RPMI8226 (cell line): ENCODE results near the gene OR6V1.

Experiments
- DNase-seq: peaks from one replicate; pipeline ENCODE4 v3.0.0-alpha.2; 2015

The OR6V1 gene, protein sequence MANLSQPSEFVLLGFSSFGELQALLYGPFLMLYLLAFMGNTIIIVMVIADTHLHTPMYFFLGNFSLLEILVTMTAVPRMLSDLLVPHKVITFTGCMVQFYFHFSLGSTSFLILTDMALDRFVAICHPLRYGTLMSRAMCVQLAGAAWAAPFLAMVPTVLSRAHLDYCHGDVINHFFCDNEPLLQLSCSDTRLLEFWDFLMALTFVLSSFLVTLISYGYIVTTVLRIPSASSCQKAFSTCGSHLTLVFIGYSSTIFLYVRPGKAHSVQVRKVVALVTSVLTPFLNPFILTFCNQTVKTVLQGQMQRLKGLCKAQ

DNA sequence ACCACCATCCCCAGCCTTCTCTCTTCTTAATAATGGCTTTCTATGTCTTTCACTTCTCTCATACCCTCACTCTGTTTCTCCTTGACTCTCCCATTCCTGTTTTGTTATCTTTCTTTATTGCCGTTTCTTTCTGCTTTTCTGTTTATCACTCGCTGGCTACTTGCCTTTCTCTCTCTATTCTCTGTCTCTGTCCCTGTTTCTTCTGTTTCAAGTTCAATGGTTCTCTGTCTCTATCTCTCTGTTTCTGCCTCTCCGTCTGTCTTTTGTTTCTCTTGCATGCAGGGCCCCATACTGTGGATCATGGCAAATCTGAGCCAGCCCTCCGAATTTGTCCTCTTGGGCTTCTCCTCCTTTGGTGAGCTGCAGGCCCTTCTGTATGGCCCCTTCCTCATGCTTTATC, at the start of gene OR6V1:
OR6V1 (plus strand) TSS at position 301 of the 400 bp plus-strand sequence; CDS start at position 301, 0 bp downstream.
- DNase-seq: no peak

- DNase-seq: no peak
Observed at GRCh38 chr7:143002898-143003297, 49.2 kb upstream of the OR6V1 start.

DNA sequence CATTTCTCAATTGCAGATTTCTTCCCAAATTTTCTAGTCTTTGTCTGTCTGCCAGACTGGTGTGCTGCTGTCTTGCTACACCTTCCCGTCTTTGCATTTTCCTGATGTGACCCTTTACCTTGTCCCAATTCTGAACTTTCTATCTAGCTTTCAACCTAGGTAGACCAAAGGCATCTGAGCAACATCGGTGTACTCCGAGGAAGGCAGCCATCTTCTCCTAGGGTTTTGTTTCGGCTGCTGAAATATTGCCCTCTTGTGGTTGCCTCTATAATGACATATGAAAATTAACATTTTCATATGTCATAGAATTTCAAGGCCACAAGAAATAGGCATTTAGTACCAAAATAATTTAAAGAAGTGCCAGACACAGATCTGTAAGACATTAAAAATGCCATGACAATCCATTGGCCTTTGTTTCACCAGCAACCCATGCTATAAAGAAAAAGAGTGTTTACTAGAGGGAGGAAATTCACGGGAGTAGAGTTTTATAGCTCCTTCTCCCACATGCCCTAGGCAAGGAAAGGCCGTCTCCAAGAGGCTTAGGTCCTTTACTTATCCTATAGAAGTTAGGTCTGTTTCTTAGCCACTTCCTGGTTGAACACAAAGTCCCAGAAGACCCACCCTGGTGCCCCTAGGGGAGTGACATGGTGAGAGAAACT, 48.6 kb upstream of the OR6V1 start:
- peak; percentile 57 for DNase-seq

- no peak for DNase-seq
Observed at GRCh38 chr7:143005632-143006260, 46.4 kb upstream of the OR6V1 start.

DNA sequence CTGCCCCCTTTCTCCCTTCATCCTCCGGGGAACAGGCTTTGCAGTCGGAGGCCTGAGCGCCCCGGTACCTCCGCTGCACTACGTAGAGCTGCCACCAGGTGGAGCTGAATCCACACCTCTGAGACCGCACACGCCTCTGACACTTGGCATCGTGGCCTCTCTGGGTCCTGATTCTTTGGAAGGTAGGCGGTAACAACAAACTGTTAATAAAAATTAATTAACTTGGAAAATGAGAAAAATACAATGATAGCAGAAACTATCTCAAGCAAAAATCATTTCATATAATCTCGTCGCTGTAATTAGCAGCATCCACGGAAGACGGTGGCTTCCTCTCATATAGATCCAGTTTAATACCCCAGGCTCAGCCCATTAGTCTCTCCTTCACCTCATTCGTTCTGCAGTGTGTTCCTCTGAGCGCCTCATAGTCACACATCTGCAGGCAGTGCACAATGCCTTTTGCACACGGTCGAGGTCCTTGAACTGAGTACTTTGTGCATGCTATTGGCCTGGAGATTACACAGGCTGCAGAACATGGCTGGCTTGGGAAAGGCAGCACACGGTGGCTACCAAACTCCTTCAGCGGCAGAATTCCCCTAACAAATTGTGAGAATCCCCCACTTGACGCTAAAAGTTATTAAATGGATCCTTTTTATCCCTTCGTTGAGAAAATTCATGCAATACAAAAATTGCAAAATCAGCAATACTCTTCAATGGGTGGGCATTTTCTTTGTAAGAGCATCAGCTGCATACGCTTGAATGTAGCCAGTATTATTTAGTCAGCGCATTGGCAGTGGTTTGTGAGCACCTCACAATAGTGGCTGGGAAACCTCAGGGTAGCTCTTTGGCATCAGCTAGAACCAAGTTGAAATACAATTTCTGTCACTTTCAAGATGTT, 43.9 kb upstream of the OR6V1 start:
- peak; percentile 85 for DNase-seq

GRCh38 chr7:143012001-143012400, 40.1 kb upstream of the OR6V1 start:
- DNase-seq: no peak

GRCh38 chr7:143012409-143012808, 39.7 kb upstream of the OR6V1 start:
- DNase-seq: no peak

GRCh38 chr7:143013473-143013872, 38.7 kb upstream of the OR6V1 start:
- no peak for DNase-seq

- no peak for DNase-seq
Observed at GRCh38 chr7:143013893-143014292, 38.2 kb upstream of the OR6V1 start.

- no peak for DNase-seq
Observed at GRCh38 chr7:143015084-143015483, 37.1 kb upstream of the OR6V1 start.

DNA sequence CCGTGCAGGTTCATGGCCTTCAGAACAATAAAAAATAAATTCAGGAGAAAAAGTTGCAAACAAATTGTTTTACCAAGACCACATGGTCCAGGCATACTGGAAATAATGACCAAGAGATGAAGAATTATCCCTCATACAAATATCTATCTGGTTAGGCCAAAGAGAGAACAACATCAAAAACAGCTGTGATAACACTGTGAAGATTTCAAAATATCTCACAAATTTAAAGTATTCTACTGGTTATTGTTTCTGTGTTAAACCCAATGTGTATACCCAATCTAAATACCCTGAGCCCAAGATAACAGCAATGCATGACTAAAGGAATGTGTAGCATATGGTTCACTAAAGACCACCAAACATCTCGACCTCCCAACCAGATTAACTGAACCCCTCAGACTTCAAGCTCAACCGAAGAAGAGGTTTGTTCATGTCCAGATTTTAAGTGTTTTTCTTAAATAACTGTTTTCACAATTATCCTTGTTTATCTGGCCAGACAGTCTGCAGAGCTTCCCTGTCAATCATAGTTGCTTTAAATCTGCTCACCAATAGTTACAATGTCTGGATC, 36.1 kb upstream of the OR6V1 start:
- DNase-seq: no peak

DNA sequence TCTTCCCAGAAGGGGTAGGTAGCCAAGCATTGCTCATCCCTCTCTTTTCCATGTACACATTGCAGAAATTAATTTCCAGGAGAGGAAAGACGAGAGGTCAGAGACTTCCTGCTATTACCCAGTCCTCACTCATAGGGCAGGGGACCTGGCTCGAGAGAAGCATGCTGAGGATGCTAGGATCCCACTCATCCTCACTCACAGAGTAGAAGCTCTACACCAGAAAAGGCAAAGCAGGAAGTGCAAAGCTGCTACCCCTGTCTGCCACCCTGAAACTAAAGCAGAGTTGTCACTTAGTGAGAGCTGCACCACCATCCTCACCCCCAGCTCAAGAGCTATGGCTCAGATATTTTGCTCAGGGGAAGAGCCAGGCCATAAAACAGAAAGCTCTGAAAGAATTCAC, 35.1 kb upstream of the OR6V1 start:
- no peak for DNase-seq

DNA sequence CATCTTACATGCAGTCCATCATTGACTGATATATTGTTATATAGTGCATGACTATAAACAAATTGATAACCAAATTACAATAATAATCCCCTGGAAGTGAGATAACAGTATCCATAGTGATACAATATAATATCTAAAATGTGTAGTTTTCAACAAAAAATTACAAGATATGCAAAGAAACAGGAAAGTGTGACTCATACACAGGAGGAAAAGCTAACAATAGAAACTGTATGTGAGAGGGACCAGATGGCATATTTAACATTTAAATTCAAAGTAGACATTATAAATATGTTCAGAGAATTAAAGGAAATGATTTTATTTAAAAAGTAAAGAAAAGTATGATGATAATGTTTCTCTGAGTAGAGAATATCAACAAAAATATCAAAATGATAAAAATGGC, 33.2 kb upstream of the OR6V1 start:
- DNase-seq: no peak

- DNase-seq: no peak
Observed at GRCh38 chr7:143023047-143023446, 29.1 kb upstream of the OR6V1 start.

GRCh38 chr7:143025371-143025770, 26.8 kb upstream of the OR6V1 start:
- no peak for DNase-seq

DNA sequence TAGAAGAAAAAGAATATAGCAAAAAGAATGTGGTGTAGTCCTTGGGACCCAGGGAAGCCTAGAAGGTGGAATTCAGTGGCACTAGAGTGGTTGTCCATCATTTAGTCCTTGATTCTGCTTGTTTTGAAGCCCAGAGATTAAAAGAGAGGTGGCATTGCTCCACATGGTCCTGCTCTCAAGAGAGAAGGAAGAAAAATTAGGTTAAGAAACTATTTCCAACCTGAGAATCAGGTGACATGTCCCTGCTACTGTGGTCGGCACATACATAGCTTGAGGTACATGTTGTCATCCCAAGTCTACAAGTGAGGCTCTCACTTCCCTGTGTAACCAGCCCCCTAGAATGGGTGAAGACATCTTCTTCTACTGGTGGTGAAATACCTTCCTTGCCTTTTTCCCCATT, 25.1 kb upstream of the OR6V1 start, which contains the start of gene OR9A2:
OR9A2 (minus strand) TSS at position 101 of the 400 bp plus-strand sequence; CDS start at position 101, 0 bp downstream.
- DNase-seq: no peak

DNA sequence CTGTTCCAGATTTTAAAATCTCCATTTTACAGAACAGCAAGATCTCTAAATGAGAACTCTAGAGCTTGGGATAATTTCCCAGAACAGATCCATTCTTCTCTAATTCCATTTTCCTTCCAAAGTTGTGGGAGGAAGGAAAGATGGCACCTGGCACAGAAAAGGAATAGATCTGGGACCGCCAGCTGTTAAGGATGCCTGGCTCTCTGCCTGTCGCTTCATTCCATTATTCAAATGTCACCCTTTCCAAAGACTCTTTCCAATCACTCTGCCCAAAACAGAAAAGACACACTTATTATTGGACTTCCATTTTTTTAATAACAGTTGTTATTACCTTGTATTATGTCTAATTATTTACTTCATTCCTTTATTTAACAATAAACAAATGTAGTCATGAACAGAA, 24.5 kb upstream of the OR6V1 start:
- no peak for DNase-seq

DNA sequence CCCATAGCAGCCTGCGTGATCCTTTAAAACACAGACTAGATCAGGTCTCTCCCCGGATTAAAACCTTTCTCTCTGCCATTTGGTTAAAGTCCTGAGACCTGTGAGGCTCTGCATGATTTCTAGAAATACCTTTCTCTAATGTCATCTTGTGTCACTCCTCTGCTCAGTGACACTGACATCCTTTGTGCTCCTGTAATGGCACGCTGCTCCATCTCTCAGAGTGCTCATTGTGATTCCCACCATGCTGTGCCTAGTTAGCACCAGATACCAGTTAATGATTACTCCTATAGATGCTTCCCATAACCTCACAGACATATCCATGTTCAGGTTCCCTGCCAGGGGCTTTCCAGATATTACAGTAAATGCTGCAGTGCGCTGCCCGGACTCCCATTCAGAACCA, 13.5 kb upstream of the OR6V1 start:
- DNase-seq: no peak

GRCh38 chr7:143040209-143040715, 11.9 kb upstream of the OR6V1 start:
- DNase-seq: no peak

GRCh38 chr7:143041346-143041745, 10.8 kb upstream of the OR6V1 start:
- no peak for DNase-seq

- no peak for DNase-seq
Observed at GRCh38 chr7:143042159-143042789, 9.9 kb upstream of the OR6V1 start.

- no peak for DNase-seq
Observed at GRCh38 chr7:143042790-143043271, 9.3 kb upstream of the OR6V1 start.
